ENCODE results near the gene LTBP3. TPM values are rescaled to one million over a fixed set of nuclear protein-coding genes. Genes with fewer than 3 reads are reported as not detected.

The LTBP3 gene
- total and polyA plus RNA-seq, 2 of the 13 experiments (the other 11 are each of a cell fraction or from before 2014, with no cell fraction given), result 12.2 to 68.1 TPM

- no peak for TF ChIP-seq FOXJ3 (CRISPR knock-in tag; IDR thresholded peaks at IDR 0.05; ENCODE audit: borderline replicate concordance)
- peak; percentile 52; the same call in 1 of the 2 replicates for TF ChIP-seq YEATS2 (CRISPR knock-in tag; IDR thresholded peaks at IDR 0.05; ENCODE audit: borderline replicate concordance)
- TF ChIP-seq NONO (IDR thresholded peaks at IDR 0.05), result no peak
- TF ChIP-seq NONO (CRISPR knock-in tag; conservative IDR thresholded peaks at IDR 0.05), result 0 out of 2 replicates have a peak, but pooled peaks have one; percentile 21
- no peak for TF ChIP-seq FOXO4 (CRISPR knock-in tag; conservative IDR thresholded peaks at IDR 0.05)
- no peak for TF ChIP-seq KAT7 (CRISPR knock-in tag; IDR thresholded peaks at IDR 0.05; ENCODE audit: borderline replicate concordance)
- no peak for TF ChIP-seq ZNF891 (CRISPR knock-in tag; IDR thresholded peaks at IDR 0.05)
- no peak for TF ChIP-seq ZFYVE20 (CRISPR knock-in tag; IDR thresholded peaks at IDR 0.05; ENCODE audit: borderline replicate concordance, low read depth)
- TF ChIP-seq GFI1 (CRISPR knock-in tag; IDR thresholded peaks at IDR 0.05; ENCODE audit: borderline replicate concordance), result no peak
- no peak for TF ChIP-seq HDAC6 (IDR thresholded peaks at IDR 0.05; ENCODE audit: low read depth, low read length)
- TF ChIP-seq ZSCAN20 (CRISPR knock-in tag; IDR thresholded peaks at IDR 0.05; ENCODE audit: borderline replicate concordance), result no peak
- 0 out of 2 replicates have a peak, but pooled peaks have one; percentile 34 for TF ChIP-seq ZNF614 (CRISPR knock-in tag; IDR thresholded peaks at IDR 0.05; ENCODE audit: borderline replicate concordance)
- TF ChIP-seq MED1 (CRISPR knock-in tag; IDR thresholded peaks at IDR 0.05), result peak; percentile 58; the same call in 1 of the 2 replicates
- no peak for TF ChIP-seq PBX2 (CRISPR knock-in tag; IDR thresholded peaks at IDR 0.05)
- TF ChIP-seq ZNF749 (CRISPR knock-in tag; IDR thresholded peaks at IDR 0.05; ENCODE audit: borderline replicate concordance), result no peak
- no peak for TF ChIP-seq STAG1 (CRISPR knock-in tag; IDR thresholded peaks at IDR 0.05)
- peak; percentile 77; the same call in 1 of the 2 replicates for TF ChIP-seq ZNF691 (CRISPR knock-in tag; IDR thresholded peaks at IDR 0.05; ENCODE audit: borderline replicate concordance, low read depth)
- peak; percentile 85 for TF ChIP-seq HIC2 (CRISPR knock-in tag; IDR thresholded peaks at IDR 0.05; ENCODE audit: low read depth)
- TF ChIP-seq ZNF180 (CRISPR knock-in tag; IDR thresholded peaks at IDR 0.05; ENCODE audit: borderline replicate concordance, low read depth), result no peak
- no peak for TF ChIP-seq MATR3 (CRISPR knock-in tag; IDR thresholded peaks at IDR 0.05)
- no peak for TF ChIP-seq ZNF205 (CRISPR knock-in tag; IDR thresholded peaks at IDR 0.05)
- no peak for TF ChIP-seq TFDP1 (CRISPR knock-in tag; IDR thresholded peaks at IDR 0.05; ENCODE audit: borderline replicate concordance)
- TF ChIP-seq AGO1 (IDR thresholded peaks at IDR 0.05; ENCODE audit: low read depth, low read length, poor library complexity, severe bottlenecking), result no peak
- no peak for TF ChIP-seq MXD3 (CRISPR knock-in tag; IDR thresholded peaks at IDR 0.05)
Observed at GRCh38 chr11:65555693-65556231, 2.4 kb downstream of the LTBP3 start (continued).
